Kidney glomerular epithelial cell (primary cell): ENCODE results near the gene TMEM17.

Experiments
- DNase-seq: peaks from one replicate; lab custom pipeline; 2025; lab: John Stamatoyannopoulos, UW

The TMEM17 gene

GRCh38 chr2:62472312-62472711 lies 33.7 kb downstream of the TMEM17 start:
- no peak for DNase-seq

GRCh38 chr2:62471816-62472215 lies 34.2 kb downstream of the TMEM17 start:
- DNase-seq: no peak

- no peak for DNase-seq
These were observed 34.6 kb downstream of the TMEM17 start for GRCh38 chr2:62471404-62471803.

GRCh38 chr2:62469548-62469947 lies 36.4 kb downstream of the TMEM17 start:
- DNase-seq: no peak

GRCh38 chr2:62469114-62469513 lies 36.9 kb downstream of the TMEM17 start:
- DNase-seq: no peak

- no peak for DNase-seq
These were observed 38.3 kb downstream of the TMEM17 start for GRCh38 chr2:62467475-62468321.

- no peak for DNase-seq
These were observed 38.9 kb downstream of the TMEM17 start for GRCh38 chr2:62467100-62467474.

- no peak for DNase-seq
These were observed 39.5 kb downstream of the TMEM17 start for GRCh38 chr2:62466503-62466854.

- no peak for DNase-seq
These were observed 40.1 kb downstream of the TMEM17 start for GRCh38 chr2:62465741-62466502.

GRCh38 chr2:62465039-62465740 lies 40.8 kb downstream of the TMEM17 start:
- DNase-seq: no peak

- no peak for DNase-seq
These were observed 41.6 kb downstream of the TMEM17 start for GRCh38 chr2:62464221-62465007.

- DNase-seq: no peak
These were observed 43.8 kb downstream of the TMEM17 start for GRCh38 chr2:62462211-62462610.

GRCh38 chr2:62461707-62462106 lies 44.3 kb downstream of the TMEM17 start:
- peak; percentile 48 for DNase-seq

- DNase-seq: no peak
These were observed 44.9 kb downstream of the TMEM17 start for GRCh38 chr2:62461017-62461553.

- peak; percentile 61 for DNase-seq
These were observed 45.8 kb downstream of the TMEM17 start for GRCh38 chr2:62460175-62460574.

GRCh38 chr2:62459672-62460071 lies 46.3 kb downstream of the TMEM17 start:
- DNase-seq: no peak

GRCh38 chr2:62459106-62459505 lies 46.9 kb downstream of the TMEM17 start:
- no peak for DNase-seq

- no peak for DNase-seq
These were observed 47.3 kb downstream of the TMEM17 start for GRCh38 chr2:62458671-62459081.

- no peak for DNase-seq
These were observed 47.8 kb downstream of the TMEM17 start for GRCh38 chr2:62458206-62458641.

GRCh38 chr2:62457556-62457955 lies 48.4 kb downstream of the TMEM17 start:
- DNase-seq: no peak

GRCh38 chr2:62456721-62457539 lies 49.1 kb downstream of the TMEM17 start:
- peak; percentile 48 for DNase-seq
